GM10248 (cell line): Measurements from ENCODE around the gene SMOC2.

Experiments used
- CTCF ChIA-PET: fragments of 300-600 bp; sonication (Branson Sonifier 250); formaldehyde crosslinking; extraction: SDS; loops from one replicate; lab custom pipeline; 2021; ENCODE audit warnings: antibody characterized with exemption; lab: Yijun Ruan, JAX
- POLR2A ChIA-PET: fragments of 350-650 bp; sonication (Branson Sonifier 250); formaldehyde crosslinking; extraction: SDS; loops from one replicate; lab custom pipeline; 2020; ENCODE audit warnings: antibody characterized with exemption; lab: Yijun Ruan, JAX
- DNase-seq: peaks from one replicate; pipeline ENCODE4 v3.0.0; 2012; ENCODE audit errors: extremely low spot score
- TF ChIP-seq, protein P1 (sequence below): IDR thresholded peaks from 2 replicates; pipeline ENCODE4 v1.5.1; 2012; ENCODE audit warnings: mild to moderate bottlenecking, low read depth; ENCODE audit errors: extremely low read depth, missing control alignments, control extremely low read depth

Gene SMOC2

GRCh38 chr6:168496139-168496996 lies 55.4 kb downstream of the SMOC2 start:
- POLR2A ChIA-PET = no interaction called here
- TF ChIP-seq, protein P1, sequence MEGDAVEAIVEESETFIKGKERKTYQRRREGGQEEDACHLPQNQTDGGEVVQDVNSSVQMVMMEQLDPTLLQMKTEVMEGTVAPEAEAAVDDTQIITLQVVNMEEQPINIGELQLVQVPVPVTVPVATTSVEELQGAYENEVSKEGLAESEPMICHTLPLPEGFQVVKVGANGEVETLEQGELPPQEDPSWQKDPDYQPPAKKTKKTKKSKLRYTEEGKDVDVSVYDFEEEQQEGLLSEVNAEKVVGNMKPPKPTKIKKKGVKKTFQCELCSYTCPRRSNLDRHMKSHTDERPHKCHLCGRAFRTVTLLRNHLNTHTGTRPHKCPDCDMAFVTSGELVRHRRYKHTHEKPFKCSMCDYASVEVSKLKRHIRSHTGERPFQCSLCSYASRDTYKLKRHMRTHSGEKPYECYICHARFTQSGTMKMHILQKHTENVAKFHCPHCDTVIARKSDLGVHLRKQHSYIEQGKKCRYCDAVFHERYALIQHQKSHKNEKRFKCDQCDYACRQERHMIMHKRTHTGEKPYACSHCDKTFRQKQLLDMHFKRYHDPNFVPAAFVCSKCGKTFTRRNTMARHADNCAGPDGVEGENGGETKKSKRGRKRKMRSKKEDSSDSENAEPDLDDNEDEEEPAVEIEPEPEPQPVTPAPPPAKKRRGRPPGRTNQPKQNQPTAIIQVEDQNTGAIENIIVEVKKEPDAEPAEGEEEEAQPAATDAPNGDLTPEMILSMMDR = no peak
- CTCF ChIA-PET = no interaction called here
- DNase-seq = no peak

- no peak for DNase-seq
- ChIA-PET POLR2A (no interaction called here), CTCF (no interaction called here)
- TF ChIP-seq, protein P1 = no peak
Observed at GRCh38 chr6:168496997-168497331, 56.0 kb downstream of the SMOC2 start.

DNA sequence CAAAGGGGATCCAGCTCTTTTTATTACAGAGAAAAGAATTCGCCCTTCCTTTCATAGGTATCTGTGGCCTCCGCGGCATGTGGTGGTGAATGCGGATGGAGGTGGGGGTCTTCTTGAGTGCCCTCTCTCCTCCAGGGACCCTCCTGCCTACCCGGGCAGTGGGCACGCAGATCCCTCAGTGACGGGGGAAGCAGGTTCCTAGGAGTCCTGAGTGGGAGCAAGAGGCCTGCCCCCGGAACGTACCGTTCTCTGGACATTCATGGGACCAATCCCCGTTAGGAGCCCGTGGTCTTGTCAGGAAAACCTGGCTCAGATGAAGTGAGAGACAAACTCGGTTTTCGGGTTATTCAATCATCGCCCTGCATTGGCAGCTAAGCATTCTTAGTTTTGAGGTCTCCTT lies 56.4 kb downstream of the SMOC2 start:
- POLR2A ChIA-PET = no interaction called here
- no peak for DNase-seq
- TF ChIP-seq, protein P1 = no peak
- CTCF ChIA-PET = no interaction called here

DNA sequence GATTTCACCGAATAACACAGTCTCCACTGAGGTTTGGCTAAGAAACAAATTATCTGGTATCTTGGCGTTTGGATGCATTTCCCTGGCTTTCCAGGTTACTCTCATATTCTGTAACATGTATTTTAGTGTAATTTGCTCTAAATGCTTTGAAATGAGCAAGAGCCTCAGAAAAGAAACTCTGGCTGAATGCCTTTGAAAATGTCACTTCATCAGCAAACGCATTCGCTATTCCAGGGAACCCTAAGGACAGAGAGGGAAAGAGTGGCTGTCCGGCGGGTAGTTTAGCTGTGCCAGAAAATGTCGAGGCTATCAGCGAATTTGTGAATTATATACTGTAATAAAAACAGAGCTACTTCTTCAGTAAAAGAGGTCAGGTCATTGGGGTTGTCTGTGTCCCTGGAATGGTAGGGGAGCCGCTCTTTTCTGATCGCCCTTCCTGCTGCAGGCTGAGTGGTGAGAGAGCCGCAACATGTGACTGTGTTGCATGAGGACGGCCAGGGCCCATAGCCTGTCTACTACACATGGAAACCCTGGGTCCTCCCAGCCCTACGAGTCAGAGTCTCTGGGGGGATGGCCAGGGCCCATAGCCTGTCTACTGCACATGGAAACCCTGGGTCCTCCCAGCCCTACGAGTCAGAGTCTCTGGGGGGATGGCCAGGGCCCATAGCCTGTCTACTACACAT lies 57.3 kb downstream of the SMOC2 start:
- TF ChIP-seq, protein P1 = no peak
- ChIA-PET CTCF (no interaction called here), POLR2A (no interaction called here)
- DNase-seq = no peak

- DNase-seq = no peak
- ChIA-PET POLR2A (no interaction called here), CTCF (no interaction called here)
- TF ChIP-seq, protein P1 = no peak
Observed at GRCh38 chr6:168499045-168499650, 58.2 kb downstream of the SMOC2 start.

- ChIA-PET CTCF (interaction anchor here (1.5 kb wide), 1 partner anchor 13 kb away, joined by 3 read pairs; no protein-coding TSS in a partner anchor), POLR2A (no interaction called here)
- TF ChIP-seq, protein P1 = no peak
- DNase-seq = no peak
Observed at GRCh38 chr6:168500519-168500918, 59.5 kb downstream of the SMOC2 start.
